Activated T-helper 9 cell treated with anti-CD3 and anti-CD28 coated beads, Interleukin-2, amount 50 U/mL, for 16 hours (primary cell): ENCODE data around the gene DBH.

Experiments
- DNase-seq: peaks from one replicate; pipeline ENCODE4 v3.0.0-alpha.2; 2020; ENCODE audit warnings: low read depth

DBH gene

GRCh38 chr9:133701981-133702797 lies 66.0 kb downstream of the DBH start:
- DNase-seq = peak; percentile 55

GRCh38 chr9:133702798-133703590 lies 66.8 kb downstream of the DBH start:
- no peak for DNase-seq

- DNase-seq = no peak
Measured at GRCh38 chr9:133703591-133704399, 67.6 kb downstream of the DBH start.

- DNase-seq = no peak
Measured at GRCh38 chr9:133704711-133705181, 68.6 kb downstream of the DBH start.

GRCh38 chr9:133705576-133705975 lies 69.4 kb downstream of the DBH start:
- DNase-seq = no peak

- no peak for DNase-seq
Measured at GRCh38 chr9:133706307-133707050, 70.3 kb downstream of the DBH start.

GRCh38 chr9:133707065-133707762 lies 71.1 kb downstream of the DBH start:
- no peak for DNase-seq

GRCh38 chr9:133707763-133708245 lies 71.6 kb downstream of the DBH start:
- no peak for DNase-seq

- no peak for DNase-seq
Measured at GRCh38 chr9:133708246-133709014, 72.3 kb downstream of the DBH start.
